IMR-90 (cell line): ENCODE data around the gene ZFHX3. TPM values are rescaled to one million over a fixed set of nuclear protein-coding genes. Genes with fewer than 3 reads are reported as not detected.

Experiments used
- ATAC-seq: fragments of 200-7000 bp; cut with Tn5 transposase; 2 replicates; pipeline ENCODE4 v1.9.1; 2020; ENCODE audit warnings: low read depth, mild to moderate bottlenecking, moderate library complexity
- BruUV-seq: library from RNA; stranded (reverse); fragments of 400-500 nt; replicated peaks from 2 replicates; lab custom pipeline; 2021; lab: Mats Ljungman, UMichigan
- CTCF ChIA-PET: fragments of 300-600 bp; formaldehyde crosslinking; extraction: SDS; loops from one replicate; lab custom pipeline; 2021; ENCODE audit warnings: antibody characterized with exemption; lab: Yijun Ruan, JAX
- POLR2A ChIA-PET: fragments of 300-600 bp; sonication (Branson Sonifier 250); formaldehyde crosslinking; loops from one replicate; lab custom pipeline; 2022; ENCODE audit warnings: antibody characterized with exemption; ENCODE audit not compliant: unreplicated experiment; lab: Charles Lee
- DNase-seq: peaks from one replicate; pipeline ENCODE4 v3.0.0; 2013
- H2AFZ ChIP-seq: replicated peaks from 2 replicates; pipeline ENCODE3; 2013; ENCODE audit warnings: low read length, mild to moderate bottlenecking; ENCODE audit not compliant: poor library complexity
- H2AK5ac ChIP-seq: 2 replicates; pipeline ENCODE4 v1.6.1; 2013; ENCODE audit warnings: low read depth, low read length, inconsistent platforms
- H2AK9ac ChIP-seq: replicated peaks from 2 replicates; pipeline ENCODE3; 2013; ENCODE audit warnings: mild to moderate bottlenecking, low read depth, low read length, moderate library complexity; ENCODE audit not compliant: poor library complexity
- H2BK120ac ChIP-seq: 2 replicates; pipeline ENCODE4 v1.6.1; 2013; ENCODE audit warnings: low read depth, low read length, inconsistent platforms
- H2BK15ac ChIP-seq: 3 replicates; pipeline ENCODE4 v1.6.1; 2013; ENCODE audit warnings: low read depth, low read length, inconsistent platforms
- H2BK20ac ChIP-seq: 2 replicates; pipeline ENCODE4 v1.6.1; 2013; ENCODE audit warnings: low read depth, mild to moderate bottlenecking, inconsistent platforms, low read length, moderate library complexity
- H2BK5ac ChIP-seq: 2 replicates; pipeline ENCODE4 v1.6.1; 2013; ENCODE audit warnings: mild to moderate bottlenecking, low read depth, low read length, inconsistent platforms; ENCODE audit not compliant: poor library complexity, severe bottlenecking
- H3K14ac ChIP-seq: replicated peaks from 2 replicates; pipeline ENCODE4 v1.6.1; 2013; ENCODE audit warnings: low read depth, low read length, inconsistent platforms
- H3K18ac ChIP-seq: 2 replicates; pipeline ENCODE4 v1.6.1; 2013; ENCODE audit warnings: low read depth, low read length, control low read depth
- H3K23ac ChIP-seq: 2 replicates; pipeline ENCODE4 v1.6.1; 2013; ENCODE audit warnings: low read depth, low read length, inconsistent platforms
- H3K27ac ChIP-seq: 2 replicates; pipeline ENCODE4 v1.5.1; 2013; ENCODE audit warnings: mild to moderate bottlenecking, control low read depth, low read length; ENCODE audit not compliant: insufficient read depth
- H3K27me3 ChIP-seq: 2 replicates; pipeline ENCODE4 v1.6.1; 2013; ENCODE audit warnings: low read length; ENCODE audit not compliant: control insufficient read depth, insufficient read depth
- H3K36me3 ChIP-seq: 2 replicates; pipeline ENCODE4 v1.6.1; 2013; ENCODE audit warnings: low read length, mixed read lengths; ENCODE audit not compliant: control insufficient read depth, insufficient read depth
- H3K4ac ChIP-seq: 2 replicates; pipeline ENCODE4 v1.6.1; 2013; ENCODE audit warnings: low read depth, low read length, inconsistent platforms
- H3K4me1 ChIP-seq: 2 replicates; pipeline ENCODE4 v1.6.1; 2013; ENCODE audit warnings: low read length, mixed read lengths; ENCODE audit not compliant: control insufficient read depth, insufficient read depth
- H3K4me2 ChIP-seq: 2 replicates; pipeline ENCODE4 v1.6.1; 2013; ENCODE audit warnings: low read depth, mild to moderate bottlenecking, control low read depth, low read length, moderate library complexity
- H3K4me3 ChIP-seq: 2 replicates; pipeline ENCODE4 v1.5.1; 2013; ENCODE audit warnings: low read depth, mild to moderate bottlenecking, control low read depth, low read length, moderate library complexity; ENCODE audit not compliant: insufficient read depth
- H3K56ac ChIP-seq: 2 replicates; pipeline ENCODE4 v1.6.1; 2013; ENCODE audit warnings: low read length, inconsistent platforms; ENCODE audit not compliant: insufficient read depth; ENCODE audit errors: extremely low read depth
- H3K79me1 ChIP-seq, 2 experiments: 2 replicates each; pipeline ENCODE4 v1.6.1; 2013; ENCODE audit warnings: low read length in 2 of 2, inconsistent platforms in 1 of 2, low read depth in 1 of 2
- H3K9ac ChIP-seq: 2 replicates; pipeline ENCODE4 v1.6.1; 2013; ENCODE audit warnings: low read depth, low read length, control low read depth
- H3K9me1 ChIP-seq: 2 replicates; pipeline ENCODE4 v1.6.1; 2013; ENCODE audit warnings: low read length, inconsistent platforms; ENCODE audit not compliant: insufficient read depth
- H3K9me3 ChIP-seq: 2 replicates; pipeline ENCODE4 v1.6.1; 2013; ENCODE audit warnings: low read length; ENCODE audit not compliant: control insufficient read depth, insufficient read depth
- H4K20me1 ChIP-seq: 2 replicates; pipeline ENCODE4 v1.6.1; 2013; ENCODE audit warnings: low read length, inconsistent platforms; ENCODE audit not compliant: insufficient read depth
- H4K5ac ChIP-seq: 2 replicates; pipeline ENCODE4 v1.6.1; 2013; ENCODE audit warnings: mild to moderate bottlenecking, low read depth, low read length, control low read depth
- H4K8ac ChIP-seq, 2 experiments: 2 replicates each; pipeline ENCODE4 v1.6.1; 2013; ENCODE audit warnings: low read depth in 2 of 2, low read length in 2 of 2, control low read depth in 1 of 2, inconsistent platforms in 1 of 2
- H4K91ac ChIP-seq: 2 replicates; pipeline ENCODE4 v1.6.1; 2013; ENCODE audit warnings: low read depth, low read length, inconsistent platforms; ENCODE audit not compliant: insufficient read depth
- MAFK ChIP-seq: IDR thresholded peaks from 2 replicates; pipeline ENCODE4 v1.6.1; 2012; ENCODE audit warnings: low read depth, low read length, improper control_type of control experiment
- WGBS, 2 experiments: methylation state at CpG; one replicate each; pipeline versions ENCODE4 v1.1.5 to v1.1.7; 2013; ENCODE audit warnings: missing lambda C conversion rate in 2 of 2; ENCODE audit not compliant: insufficient read length in 1 of 2; ENCODE audit errors: extremely low coverage in 2 of 2; 5-methylcytosine and 5-hydroxymethylcytosine counted together
- dilution Hi-C: fragments of 300-500 bp; cut with HindIII; formaldehyde crosslinking; loops from one replicate; pipeline ENCODE4 v1.14.3; 2018; ENCODE audit warnings: low sequenced_read_pairs; ENCODE audit not compliant: unreplicated experiment
- in situ Hi-C: fragments of 300-500 bp; cut with MboI; formaldehyde crosslinking; loops from 3 replicates; pipeline ENCODE4 v1.14.3; 2019; ENCODE audit warnings: low sequenced_read_pairs, inconsistent platforms, mixed read lengths
- intact Hi-C: fragments of 100-400 bp; cut with micrococcal nuclease; formaldehyde crosslinking; loops from 2 replicates; pipeline ENCODE4 v1.10.0; 2022
- polyA plus RNA-seq, 3 experiments: library from polyadenylated mRNA; depleted of rRNA; stranded (reverse); fragments of >200 nt; gene quantifications; 2 replicates each; pipeline ENCODE4 v1.2.3, GENCODE V29; 2012; ENCODE audit warnings: low replicate concordance in 1 of 3
- total RNA-seq: library from RNA; depleted of rRNA; stranded (reverse); fragments of >200 nt; gene quantifications from 2 replicates; pipeline ENCODE4 v1.2.3, GENCODE V29; 2012

Gene ZFHX3
- total and polyA plus RNA-seq, 2 of the 4 experiments (the other 2 are of a cell fraction): 1.4 to 1.7 TPM

- no peak overlapping the region for H3K27ac ChIP-seq
- H4K20me1 ChIP-seq: peaks cover 42% of the 10 kb centered on the region
- H2BK120ac ChIP-seq: no peak overlapping the region
- no peaks in the 10 kb centered on the region for H3K9me3 ChIP-seq
- no peak overlapping the region for H3K4me2 ChIP-seq
- in situ Hi-C loops (no loop called here), intact Hi-C loops (no loop called here), dilution Hi-C loops (loop anchor here (25.0 kb wide), 1 partner anchor 89 kb away; the partner anchor contains the start of gene ZFHX3)
- H4K8ac ChIP-seq: no peak overlapping the region
- no peak for TF ChIP-seq MAFK
- peaks cover 31 to 76% of the 10 kb centered on the region in 2 experiments for H3K79me1 ChIP-seq
- no peak for DNase-seq
- no peak overlapping the region for H2AK5ac ChIP-seq
- no peak overlapping the region for H3K56ac ChIP-seq
- H3K27me3 ChIP-seq: no peaks in the 10 kb centered on the region
- no peak overlapping the region for H2BK15ac ChIP-seq
- peaks cover 12% of the 10 kb centered on the region for H3K4me1 ChIP-seq
- ATAC-seq: no peak
- no peak overlapping the region for H4K91ac ChIP-seq
- H2BK5ac ChIP-seq: no peak overlapping the region
- no peak overlapping the region for H3K4me3 ChIP-seq
- POLR2A ChIA-PET: no interaction called here
- peaks cover 27% of the 10 kb centered on the region for H3K9me1 ChIP-seq
- no peak overlapping the region for H2AFZ ChIP-seq
- H3K4ac ChIP-seq: no peak overlapping the region
- 89% methylated on average over 16 of the region's 17 CpGs; no CpG with 5 or more reads in 1 of the 2 experiments for WGBS, 2 experiments
- no peak overlapping the region for H3K18ac ChIP-seq
- peaks cover 18% of the 10 kb centered on the region for H3K36me3 ChIP-seq
- no TSS peak for BruUV-seq
- CTCF ChIA-PET: no interaction called here
- no peak overlapping the region for H3K23ac ChIP-seq
- no peak overlapping the region for H2BK20ac ChIP-seq
- H4K5ac ChIP-seq: no peak overlapping the region
- H2AK9ac ChIP-seq: no peak overlapping the region
- H3K9ac ChIP-seq: no peak overlapping the region
- H3K14ac ChIP-seq: no peak overlapping the region
These were observed 99.6 kb downstream of the ZFHX3 start for GRCh38 chr16:72948238-72948829.
